ENCODE results near the gene SFXN5. TPM values are rescaled to one million over a fixed set of nuclear protein-coding genes. Genes with fewer than 3 reads are reported as not detected.

SFXN5 gene
- total RNA-seq, 1 donor from 2014 or later = 13.7 TPM

DNA sequence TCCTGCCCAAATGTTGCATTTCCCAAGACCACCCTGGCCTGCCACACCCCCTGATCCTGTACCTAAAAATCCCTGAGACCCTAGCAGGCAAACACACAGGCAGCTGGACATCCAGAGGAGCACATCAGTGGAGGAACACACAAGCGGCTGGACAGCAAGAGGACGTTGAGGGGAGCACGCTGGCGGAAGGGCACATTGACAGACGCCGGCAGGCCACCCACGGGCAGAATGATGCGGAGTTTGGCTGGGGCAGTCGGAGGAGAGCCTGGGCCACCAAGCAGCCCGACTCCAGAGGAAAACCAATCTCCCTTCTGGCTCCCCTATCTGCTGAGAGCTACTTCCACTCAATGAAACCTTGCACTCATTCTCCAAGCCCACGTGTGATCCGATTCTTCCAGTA lies 106.5 kb downstream of the SFXN5 start:
- Mint-ChIP-seq H3K36me3 (ENCODE audit: unreplicated experiment) (no peaks in the 10 kb centered on the region), H3K27me3 (ENCODE audit: unreplicated experiment) (peaks cover 4% of the 10 kb centered on the region), H3K27ac (ENCODE audit: unreplicated experiment) (no peak overlapping the region), H3K4me1 (ENCODE audit: low read depth, unreplicated experiment) (peaks cover 4% of the 10 kb centered on the region), H3K9me3 (ENCODE audit: unreplicated experiment) (no peaks in the 10 kb centered on the region), H3K4me3 (ENCODE audit: unreplicated experiment) (no peak overlapping the region)
- TF ChIP-seq, protein P1, sequence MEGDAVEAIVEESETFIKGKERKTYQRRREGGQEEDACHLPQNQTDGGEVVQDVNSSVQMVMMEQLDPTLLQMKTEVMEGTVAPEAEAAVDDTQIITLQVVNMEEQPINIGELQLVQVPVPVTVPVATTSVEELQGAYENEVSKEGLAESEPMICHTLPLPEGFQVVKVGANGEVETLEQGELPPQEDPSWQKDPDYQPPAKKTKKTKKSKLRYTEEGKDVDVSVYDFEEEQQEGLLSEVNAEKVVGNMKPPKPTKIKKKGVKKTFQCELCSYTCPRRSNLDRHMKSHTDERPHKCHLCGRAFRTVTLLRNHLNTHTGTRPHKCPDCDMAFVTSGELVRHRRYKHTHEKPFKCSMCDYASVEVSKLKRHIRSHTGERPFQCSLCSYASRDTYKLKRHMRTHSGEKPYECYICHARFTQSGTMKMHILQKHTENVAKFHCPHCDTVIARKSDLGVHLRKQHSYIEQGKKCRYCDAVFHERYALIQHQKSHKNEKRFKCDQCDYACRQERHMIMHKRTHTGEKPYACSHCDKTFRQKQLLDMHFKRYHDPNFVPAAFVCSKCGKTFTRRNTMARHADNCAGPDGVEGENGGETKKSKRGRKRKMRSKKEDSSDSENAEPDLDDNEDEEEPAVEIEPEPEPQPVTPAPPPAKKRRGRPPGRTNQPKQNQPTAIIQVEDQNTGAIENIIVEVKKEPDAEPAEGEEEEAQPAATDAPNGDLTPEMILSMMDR (IDR thresholded peaks at IDR 0.05; ENCODE audit: partially characterized antibody, unreplicated experiment) = no peak
- no peak for DNase-seq

DNA sequence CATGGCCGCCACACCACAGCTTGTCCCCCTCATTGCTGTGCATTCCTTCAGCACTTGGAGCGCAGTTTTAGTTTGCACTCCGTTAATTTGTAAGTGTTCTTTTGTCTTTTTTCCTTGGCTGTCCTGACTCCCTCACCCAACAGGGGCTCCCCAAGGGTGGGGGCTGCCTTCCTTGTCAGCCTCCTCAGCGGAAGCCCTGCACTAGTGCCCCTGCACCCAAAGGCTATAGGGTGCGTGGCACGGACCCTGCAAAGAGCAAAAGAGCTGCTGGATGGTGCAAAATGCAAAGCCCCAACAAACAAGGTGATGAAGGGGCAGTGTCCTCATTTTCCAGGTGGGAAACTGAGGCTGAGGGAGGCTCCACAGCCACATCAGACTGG lies 107.4 kb downstream of the SFXN5 start:
- no peaks in the 10 kb centered on the region for H3K36me3 Mint-ChIP-seq (ENCODE audit: unreplicated experiment)
- TF ChIP-seq, protein P1 (IDR thresholded peaks at IDR 0.05; ENCODE audit: partially characterized antibody, unreplicated experiment) = no peak
- H3K4me1 Mint-ChIP-seq (ENCODE audit: low read depth, unreplicated experiment) = peaks cover 4% of the 10 kb centered on the region
- no peak for DNase-seq
- no peak overlapping the region for H3K4me3 Mint-ChIP-seq (ENCODE audit: unreplicated experiment)
- peaks cover 2% of the 10 kb centered on the region for H3K9me3 Mint-ChIP-seq (ENCODE audit: unreplicated experiment)
- peaks cover 5% of the 10 kb centered on the region for H3K27me3 Mint-ChIP-seq (ENCODE audit: unreplicated experiment)
- H3K27ac Mint-ChIP-seq (ENCODE audit: unreplicated experiment) = no peak overlapping the region

DNA sequence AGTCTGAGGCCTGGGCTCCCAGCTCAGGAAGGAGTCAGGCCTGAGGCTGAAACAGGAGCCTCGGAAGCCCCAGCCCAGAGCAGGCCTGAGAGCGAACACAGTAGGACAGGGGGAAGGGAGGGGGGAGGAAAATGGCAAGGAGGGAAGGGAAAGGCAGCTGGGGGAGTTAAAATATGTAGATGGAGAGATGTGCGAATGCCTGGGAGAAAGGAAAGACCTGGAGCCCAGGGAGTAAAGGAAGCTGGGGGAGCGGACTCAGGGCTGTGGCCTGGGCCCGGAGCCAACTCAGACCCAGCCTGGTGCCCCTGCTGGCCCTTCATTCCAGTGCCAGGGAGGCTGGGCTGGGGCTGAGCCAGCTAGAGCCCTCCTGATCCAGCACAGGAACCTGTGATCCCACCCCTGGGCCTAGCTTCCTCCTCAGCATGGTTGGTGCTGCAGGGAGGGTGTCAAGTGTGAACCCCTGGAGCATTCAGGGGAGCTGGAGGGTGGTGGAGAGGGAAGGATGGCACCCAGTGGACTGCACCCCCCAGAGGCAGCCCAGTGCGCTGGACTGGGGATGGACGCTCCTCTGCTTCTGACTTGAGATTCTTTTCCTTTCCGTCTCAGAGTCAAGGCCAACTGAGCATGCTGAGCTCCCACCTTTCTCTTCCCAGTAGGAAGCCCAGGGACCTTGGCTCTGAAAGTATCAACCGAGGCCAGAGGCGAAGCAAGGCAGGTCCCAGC lies 107.9 kb downstream of the SFXN5 start:
- DNase-seq = no peak
- H3K4me3 Mint-ChIP-seq (ENCODE audit: unreplicated experiment) = no peak overlapping the region
- TF ChIP-seq, protein P1 (IDR thresholded peaks at IDR 0.05; ENCODE audit: partially characterized antibody, unreplicated experiment) = no peak
- H3K27ac Mint-ChIP-seq (ENCODE audit: unreplicated experiment) = no peak overlapping the region
- peaks cover 2% of the 10 kb centered on the region for H3K9me3 Mint-ChIP-seq (ENCODE audit: unreplicated experiment)
- peaks cover 4% of the 10 kb centered on the region for H3K4me1 Mint-ChIP-seq (ENCODE audit: low read depth, unreplicated experiment)
- H3K27me3 Mint-ChIP-seq (ENCODE audit: unreplicated experiment) = peaks cover 5% of the 10 kb centered on the region
- no peaks in the 10 kb centered on the region for H3K36me3 Mint-ChIP-seq (ENCODE audit: unreplicated experiment)

DNA sequence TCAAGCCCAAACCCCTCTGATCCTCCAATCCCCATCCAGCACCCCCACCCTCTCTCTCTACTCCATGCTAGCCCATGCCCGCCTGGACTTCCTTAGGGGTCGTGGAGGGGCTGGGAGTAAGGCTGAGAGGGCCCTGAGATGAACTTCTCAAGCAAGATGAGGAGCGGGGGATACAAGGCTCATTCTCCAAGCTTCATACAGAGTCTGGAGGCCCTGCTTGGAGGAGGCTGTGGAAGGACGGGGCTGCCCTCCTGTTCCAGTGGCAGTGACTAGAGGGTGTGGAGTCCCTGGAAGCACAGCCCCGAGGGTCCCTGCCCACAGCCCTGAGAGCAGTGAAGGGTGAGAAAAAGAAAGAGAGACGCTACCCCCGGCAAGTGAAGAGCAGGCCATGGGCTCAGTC lies 108.6 kb downstream of the SFXN5 start:
- peaks cover 4% of the 10 kb centered on the region for H3K4me1 Mint-ChIP-seq (ENCODE audit: low read depth, unreplicated experiment)
- no peak overlapping the region for H3K4me3 Mint-ChIP-seq (ENCODE audit: unreplicated experiment)
- no peaks in the 10 kb centered on the region for H3K36me3 Mint-ChIP-seq (ENCODE audit: unreplicated experiment)
- H3K9me3 Mint-ChIP-seq (ENCODE audit: unreplicated experiment) = peaks cover 2% of the 10 kb centered on the region
- DNase-seq = no peak
- peaks cover 5% of the 10 kb centered on the region for H3K27me3 Mint-ChIP-seq (ENCODE audit: unreplicated experiment)
- TF ChIP-seq, protein P1 (IDR thresholded peaks at IDR 0.05; ENCODE audit: partially characterized antibody, unreplicated experiment) = no peak
- H3K27ac Mint-ChIP-seq (ENCODE audit: unreplicated experiment) = no peak overlapping the region

DNA sequence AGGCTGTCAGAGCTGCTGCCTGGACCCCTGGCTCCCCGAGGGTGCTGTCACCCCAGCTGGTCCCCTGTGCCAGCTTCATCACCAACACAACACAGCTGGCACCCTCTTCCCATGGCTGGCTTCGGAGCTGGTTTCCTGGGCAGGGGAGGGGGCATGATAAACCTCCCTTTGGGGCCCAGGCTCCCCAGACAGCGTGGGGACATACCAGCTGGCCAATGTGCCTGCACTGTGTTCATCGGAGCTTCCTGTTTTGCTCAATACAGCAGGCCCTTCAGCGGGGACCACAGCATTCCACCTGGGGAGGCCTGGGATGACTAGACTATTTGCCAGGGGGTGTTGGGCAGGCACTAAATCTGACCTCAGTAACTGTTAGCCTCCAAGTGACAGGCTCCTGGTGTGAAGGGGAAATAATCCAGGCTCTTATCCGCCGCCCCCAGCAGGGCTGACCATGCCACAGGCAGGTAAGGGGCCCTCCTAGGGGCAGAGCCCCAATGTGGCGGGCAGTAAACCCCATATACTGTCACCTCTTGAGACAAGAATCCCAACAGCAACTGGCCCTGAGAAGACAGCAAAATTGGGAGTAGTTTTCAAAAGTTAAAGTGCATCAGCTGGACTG lies 109.6 kb downstream of the SFXN5 start:
- H3K27ac Mint-ChIP-seq (ENCODE audit: unreplicated experiment) = no peak overlapping the region
- peaks cover 4% of the 10 kb centered on the region for H3K4me1 Mint-ChIP-seq (ENCODE audit: low read depth, unreplicated experiment)
- TF ChIP-seq, protein P1 (IDR thresholded peaks at IDR 0.05; ENCODE audit: partially characterized antibody, unreplicated experiment) = no peak

More for the DNA sequence above, 109.6 kb downstream of the SFXN5 start:
- no peak for DNase-seq
- H3K9me3 Mint-ChIP-seq (ENCODE audit: unreplicated experiment) = peaks cover 5% of the 10 kb centered on the region
- peaks cover 9% of the 10 kb centered on the region for H3K27me3 Mint-ChIP-seq (ENCODE audit: unreplicated experiment)
- H3K4me3 Mint-ChIP-seq (ENCODE audit: unreplicated experiment) = no peak overlapping the region
- no peaks in the 10 kb centered on the region for H3K36me3 Mint-ChIP-seq (ENCODE audit: unreplicated experiment)
